ENCODE results near the gene DDX1. TPM values are rescaled to one million over a fixed set of nuclear protein-coding genes. Genes with fewer than 3 reads are reported as not detected.
"Not testable (repeated sequence)": the region's sequence is repeated elsewhere in the genome, so short reads cannot be mapped to it uniquely, and the experiment has no call there.

The DDX1 gene
- total RNA-seq, 2 donors from 2014 or later = 89.2 to 91.6 TPM

- Mint-ChIP-seq H3K4me3 (no peak overlapping the region), H3K9me3 (no peaks in the 10 kb centered on the region), H3K27ac (no peak overlapping the region), H3K36me3 (peaks cover 33% of the 10 kb centered on the region), H3K27me3 (no peaks in the 10 kb centered on the region), H3K4me1 (ENCODE audit: low read depth in 2 of 2) (peaks cover 0 to 3% of the 10 kb centered on the region in 2 donors)
- DNase-seq (ENCODE audit: low spot score) = no peak
- no peak for ATAC-seq
Measured at GRCh38 chr2:15619938-15620337, 28.3 kb downstream of the DDX1 start.

DNA sequence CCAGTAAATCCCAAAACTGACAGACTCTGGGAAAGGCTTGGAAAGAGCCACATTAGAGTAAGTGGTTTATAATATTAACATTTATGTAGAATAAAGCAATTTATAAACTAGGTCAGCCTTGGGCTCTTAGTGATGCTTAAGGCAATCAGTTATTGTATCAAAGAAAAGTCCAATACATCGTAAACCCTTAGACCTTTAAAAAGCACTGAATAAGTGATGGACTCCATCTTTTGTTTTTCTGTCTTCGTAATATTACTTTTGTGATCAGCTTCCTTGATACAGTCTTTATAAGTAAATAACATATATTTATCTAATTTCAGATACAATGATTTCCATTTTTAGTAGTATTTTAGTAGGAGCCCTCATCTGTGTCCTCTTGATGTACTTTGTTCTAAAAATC is 28.7 kb downstream of the DDX1 start:
- no peak for ATAC-seq
- no peak overlapping the region for H3K4me3 Mint-ChIP-seq
- H3K36me3 Mint-ChIP-seq = peaks cover 30% of the 10 kb centered on the region
- H3K9me3 Mint-ChIP-seq = no peaks in the 10 kb centered on the region
- DNase-seq (ENCODE audit: low spot score) = no peak
- no peaks in the 10 kb centered on the region for H3K27me3 Mint-ChIP-seq
- H3K27ac Mint-ChIP-seq = no peak overlapping the region
- H3K4me1 Mint-ChIP-seq (ENCODE audit: low read depth in 2 of 2) = peaks cover 0 to 1% of the 10 kb centered on the region in 2 donors

DNA sequence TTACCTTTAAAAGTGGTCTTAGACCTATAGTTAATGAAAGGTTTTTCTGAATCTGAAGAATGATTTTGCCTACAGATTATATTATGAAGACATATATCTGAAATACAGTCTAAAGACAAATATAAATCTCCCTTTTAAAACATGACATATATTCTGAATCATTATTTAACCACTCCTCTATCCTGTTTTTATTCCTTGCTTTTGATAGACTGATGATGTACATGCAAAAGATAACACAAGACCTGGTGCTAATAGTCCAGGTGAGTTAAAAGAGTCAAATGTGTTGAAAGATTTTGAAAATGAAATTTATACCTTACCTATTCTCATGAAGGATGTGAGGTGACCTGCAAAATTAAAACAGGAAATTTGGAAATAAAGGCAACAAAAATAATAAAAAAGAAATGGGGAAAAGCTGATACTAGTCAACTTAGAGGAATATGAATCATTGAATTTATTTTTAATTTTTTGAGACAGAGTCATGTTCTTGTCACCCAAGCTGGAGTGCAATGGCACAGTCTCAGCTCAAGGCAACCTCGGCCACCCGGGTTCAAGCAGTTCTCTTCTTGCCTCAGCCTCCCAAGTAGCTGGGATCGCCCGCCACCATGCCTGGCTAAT is 29.3 kb downstream of the DDX1 start:
- Mint-ChIP-seq H3K9me3 (no peaks in the 10 kb centered on the region), H3K27ac (no peak overlapping the region), H3K36me3 (peaks cover 29% of the 10 kb centered on the region), H3K27me3 (no peaks in the 10 kb centered on the region), H3K4me1 (ENCODE audit: low read depth in 2 of 2) (no peaks in the 10 kb centered on the region), H3K4me3 (no peak overlapping the region)
- DNase-seq (ENCODE audit: low spot score) (no peak), ATAC-seq (no peak)

- not testable (repeated sequence) for DNase-seq (ENCODE audit: low spot score); H3K9me3 Mint-ChIP-seq; H3K27me3 Mint-ChIP-seq; H3K4me1 Mint-ChIP-seq (ENCODE audit: low read depth in 2 of 2); ATAC-seq; H3K4me3 Mint-ChIP-seq; H3K27ac Mint-ChIP-seq
- H3K36me3 Mint-ChIP-seq = peaks cover 29% of the 10 kb centered on the region
Measured at GRCh38 chr2:15621472-15621870, 29.8 kb downstream of the DDX1 start.

DNA sequence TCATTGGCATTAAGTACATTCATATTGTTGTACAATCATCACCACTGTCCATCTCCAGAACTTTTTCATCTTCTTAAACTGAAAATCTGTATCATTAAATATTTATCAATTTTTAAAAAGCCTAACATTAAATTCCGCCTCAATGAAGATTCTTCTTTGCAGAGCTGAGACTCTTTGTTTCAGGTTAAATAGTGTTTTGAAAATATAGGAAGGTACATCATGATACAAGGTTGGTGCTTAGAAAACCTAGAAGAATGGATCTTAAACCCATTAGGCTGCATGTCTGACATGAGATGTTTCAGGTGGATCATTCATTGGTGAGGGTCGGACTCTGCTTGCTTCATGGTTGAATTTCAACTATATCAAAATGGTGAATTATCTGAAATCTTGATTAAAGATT is 30.5 kb downstream of the DDX1 start:
- no peak for ATAC-seq
- no peak for DNase-seq (ENCODE audit: low spot score)
- peaks cover 0 to 3% of the 10 kb centered on the region in 2 donors for H3K4me1 Mint-ChIP-seq (ENCODE audit: low read depth in 2 of 2)
- no peaks in the 10 kb centered on the region for H3K27me3 Mint-ChIP-seq
- peaks cover 29% of the 10 kb centered on the region for H3K36me3 Mint-ChIP-seq
- H3K9me3 Mint-ChIP-seq = no peaks in the 10 kb centered on the region
- no peak overlapping the region for H3K4me3 Mint-ChIP-seq
- H3K27ac Mint-ChIP-seq = no peak overlapping the region

DNA sequence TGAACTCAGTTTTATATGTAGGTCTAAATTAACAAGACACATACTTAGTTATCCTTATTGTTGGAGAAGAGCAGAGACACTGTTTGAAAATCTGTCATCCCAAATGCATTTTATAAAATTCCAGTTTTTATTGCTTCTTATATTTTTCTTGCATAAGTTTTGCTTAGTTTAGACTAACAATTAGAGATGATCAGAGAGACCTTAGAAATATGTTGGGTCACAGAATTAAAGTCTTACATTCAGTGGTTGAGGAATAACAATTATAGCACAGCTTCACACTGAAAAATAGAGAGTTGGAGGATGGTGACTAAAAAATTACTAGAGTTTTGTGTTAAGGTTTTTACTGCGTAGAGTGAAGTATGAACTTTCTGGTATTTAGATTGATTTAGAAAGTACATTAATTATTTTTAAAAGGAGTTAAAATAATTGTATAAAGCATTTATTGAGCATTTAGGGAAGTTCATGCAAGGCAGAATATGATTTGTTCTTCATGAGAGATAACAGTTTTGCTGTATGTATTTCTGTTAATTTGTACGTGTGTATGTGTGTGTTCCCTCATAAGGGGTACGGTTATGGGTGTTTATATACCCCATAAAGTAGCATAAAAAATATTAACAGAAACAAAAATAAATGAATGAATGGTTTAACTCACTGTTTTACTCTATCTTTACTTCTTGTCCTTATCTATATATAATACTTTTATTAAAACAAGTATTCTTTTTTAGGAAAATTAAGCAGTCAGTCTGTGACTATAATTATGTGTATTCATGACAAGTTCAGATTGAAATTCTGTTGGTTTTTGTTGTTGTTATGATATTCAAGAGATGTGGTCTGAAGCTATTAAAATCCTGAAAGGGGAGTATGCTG is 31.2 kb downstream of the DDX1 start:
- Mint-ChIP-seq H3K4me3 (no peak overlapping the region), H3K9me3 (no peaks in the 10 kb centered on the region), H3K27ac (no peak overlapping the region), H3K4me1 (ENCODE audit: low read depth in 2 of 2) (peaks cover 0 to 3% of the 10 kb centered on the region in 2 donors), H3K27me3 (no peaks in the 10 kb centered on the region), H3K36me3 (peaks cover 29% of the 10 kb centered on the region)
- DNase-seq (ENCODE audit: low spot score) = no peak
- ATAC-seq = no peak

- no peak for DNase-seq (ENCODE audit: low spot score)
- Mint-ChIP-seq H3K27me3 (no peaks in the 10 kb centered on the region), H3K27ac (no peak overlapping the region), H3K4me3 (no peak overlapping the region), H3K36me3 (peaks cover 29% of the 10 kb centered on the region), H3K4me1 (ENCODE audit: low read depth in 2 of 2) (peaks cover 0 to 3% of the 10 kb centered on the region in 2 donors), H3K9me3 (no peaks in the 10 kb centered on the region)
- no peak for ATAC-seq
Measured at GRCh38 chr2:15623481-15623796, 31.8 kb downstream of the DDX1 start.

- no peak overlapping the region for H3K27ac Mint-ChIP-seq
Measured at GRCh38 chr2:15623898-15624541, 32.4 kb downstream of the DDX1 start.

DNA sequence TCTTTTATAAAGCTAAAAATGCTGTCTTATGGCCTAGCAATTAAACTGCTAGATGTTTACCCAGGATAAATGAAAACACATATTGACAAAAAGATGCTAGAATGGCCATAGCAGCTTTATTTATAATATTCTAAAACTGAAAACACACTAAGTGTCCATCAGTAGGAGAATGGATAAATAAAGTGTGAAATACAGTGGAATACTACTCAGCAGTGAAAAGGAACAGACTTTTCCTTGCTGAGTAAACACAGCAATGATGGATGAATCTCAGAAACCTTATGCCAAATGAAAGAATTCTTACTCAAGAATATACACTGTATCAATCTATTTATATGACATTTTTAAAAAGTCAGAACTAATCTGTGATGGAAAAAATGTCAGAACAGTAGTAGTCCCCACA is 33.2 kb downstream of the DDX1 start:
- H3K4me3 Mint-ChIP-seq = no peak overlapping the region
- H3K9me3 Mint-ChIP-seq = no peaks in the 10 kb centered on the region
- ATAC-seq (no peak), DNase-seq (ENCODE audit: low spot score) (no peak)
- no peaks in the 10 kb centered on the region for H3K27me3 Mint-ChIP-seq
- H3K27ac Mint-ChIP-seq = no peak overlapping the region
- peaks cover 0 to 3% of the 10 kb centered on the region in 2 donors for H3K4me1 Mint-ChIP-seq (ENCODE audit: low read depth in 2 of 2)
- peaks cover 35% of the 10 kb centered on the region for H3K36me3 Mint-ChIP-seq

More at GRCh38 chr2:15623898-15624541, 32.4 kb downstream of the DDX1 start:
- Mint-ChIP-seq H3K4me1 (ENCODE audit: low read depth in 2 of 2) (peaks cover 0 to 3% of the 10 kb centered on the region in 2 donors), H3K9me3 (no peaks in the 10 kb centered on the region), H3K27me3 (no peaks in the 10 kb centered on the region), H3K36me3 (peaks cover 29% of the 10 kb centered on the region), H3K4me3 (no peak overlapping the region)
- no peak for ATAC-seq
- DNase-seq (ENCODE audit: low spot score) = no peak

- no peak for DNase-seq (ENCODE audit: low spot score)
- H3K4me3 Mint-ChIP-seq = no peak overlapping the region
- no peaks in the 10 kb centered on the region for H3K27me3 Mint-ChIP-seq
- peaks cover 40% of the 10 kb centered on the region for H3K36me3 Mint-ChIP-seq
- H3K4me1 Mint-ChIP-seq (ENCODE audit: low read depth in 2 of 2) = peaks cover 0 to 3% of the 10 kb centered on the region in 2 donors
- no peak overlapping the region for H3K27ac Mint-ChIP-seq
- H3K9me3 Mint-ChIP-seq = no peaks in the 10 kb centered on the region
- no peak for ATAC-seq
Measured at GRCh38 chr2:15625344-15626036, 33.8 kb downstream of the DDX1 start.

- H3K9me3 Mint-ChIP-seq = no peaks in the 10 kb centered on the region
- H3K4me3 Mint-ChIP-seq = no peak overlapping the region
- peaks cover 39% of the 10 kb centered on the region for H3K36me3 Mint-ChIP-seq
- H3K27ac Mint-ChIP-seq = no peak overlapping the region
- ATAC-seq (no peak), DNase-seq (ENCODE audit: low spot score) (no peak)
- peaks cover 0 to 3% of the 10 kb centered on the region in 2 donors for H3K4me1 Mint-ChIP-seq (ENCODE audit: low read depth in 2 of 2)
- no peaks in the 10 kb centered on the region for H3K27me3 Mint-ChIP-seq
Measured at GRCh38 chr2:15626126-15626525, 34.5 kb downstream of the DDX1 start.

DNA sequence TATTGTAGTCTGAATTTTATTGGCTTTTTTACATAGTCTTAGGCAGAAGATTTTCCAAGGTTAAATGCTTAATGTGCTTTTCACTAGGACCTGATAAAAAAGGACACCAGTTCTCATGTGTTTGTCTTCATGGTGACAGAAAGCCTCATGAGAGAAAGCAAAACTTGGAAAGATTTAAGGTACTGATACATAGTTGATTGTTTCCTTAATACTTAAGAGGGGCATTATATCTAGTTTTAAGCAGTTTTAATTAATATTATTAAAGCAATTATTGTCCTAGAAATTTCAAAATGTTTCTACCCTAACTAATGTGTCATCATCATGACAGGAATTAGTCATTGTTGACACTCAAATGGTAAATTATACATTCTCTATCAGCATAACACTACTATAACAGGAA is 35.3 kb downstream of the DDX1 start:
- H3K9me3 Mint-ChIP-seq = no peaks in the 10 kb centered on the region
- H3K27me3 Mint-ChIP-seq = no peaks in the 10 kb centered on the region
- no peak overlapping the region for H3K27ac Mint-ChIP-seq
- peaks cover 0 to 3% of the 10 kb centered on the region in 2 donors for H3K4me1 Mint-ChIP-seq (ENCODE audit: low read depth in 2 of 2)
- ATAC-seq (no peak), DNase-seq (ENCODE audit: low spot score) (no peak)
- no peak overlapping the region for H3K4me3 Mint-ChIP-seq
- peaks cover 44% of the 10 kb centered on the region for H3K36me3 Mint-ChIP-seq

DNA sequence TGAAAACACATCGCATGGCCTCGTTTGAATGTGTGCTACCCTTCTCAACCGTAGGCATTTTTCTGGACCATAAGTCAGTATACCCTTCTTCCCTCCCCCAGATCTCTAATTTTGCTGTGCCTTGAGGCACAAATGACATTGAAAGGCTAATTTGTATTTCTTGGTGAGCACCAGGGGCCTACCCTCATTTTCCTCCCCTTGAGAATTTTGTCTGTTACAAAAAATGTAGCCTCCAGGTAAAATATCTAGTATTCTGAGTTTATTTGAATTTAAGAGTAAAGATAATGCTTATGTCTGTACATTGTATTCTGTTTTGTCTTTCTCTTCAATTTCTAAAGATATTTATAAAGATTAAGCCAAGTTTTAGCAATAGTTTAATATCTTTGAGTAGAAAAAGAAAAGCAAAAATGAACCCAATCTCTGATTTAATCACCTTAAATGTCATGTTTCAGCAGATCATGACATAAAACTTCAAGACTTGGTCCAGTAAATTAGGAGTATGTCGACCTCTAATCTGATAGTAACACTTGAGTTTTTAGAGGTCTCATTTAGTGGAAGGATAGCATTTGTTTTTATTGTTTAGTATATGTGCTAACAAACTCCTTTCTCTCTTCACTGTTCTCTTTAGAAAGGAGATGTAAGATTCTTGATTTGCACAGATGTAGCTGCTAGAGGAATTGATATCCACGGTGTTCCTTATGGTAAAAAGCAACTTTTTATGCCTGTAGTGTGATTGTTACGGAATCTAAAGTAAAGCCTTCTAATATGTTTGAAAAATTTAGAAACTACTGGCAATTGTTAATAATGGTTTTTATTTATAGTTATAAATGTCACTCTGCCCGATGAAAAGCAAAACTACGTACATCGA is 36.4 kb downstream of the DDX1 start:
- H3K27ac Mint-ChIP-seq = no peak overlapping the region
- ATAC-seq = no peak
- peaks cover 41% of the 10 kb centered on the region for H3K36me3 Mint-ChIP-seq

More for the DNA sequence above, 36.4 kb downstream of the DDX1 start:
- DNase-seq (ENCODE audit: low spot score) = no peak
- no peaks in the 10 kb centered on the region for H3K9me3 Mint-ChIP-seq
- H3K27me3 Mint-ChIP-seq = no peaks in the 10 kb centered on the region
- peaks cover 0 to 3% of the 10 kb centered on the region in 2 donors for H3K4me1 Mint-ChIP-seq (ENCODE audit: low read depth in 2 of 2)
- H3K4me3 Mint-ChIP-seq = no peak overlapping the region

Measured in natural killer cell treated with Interleukin-12 subunit alpha and Interleukin-12 subunit beta and Interleukin-15 and Interleukin-18, amount 100 ng/mL, for 72 hours (primary cell).